ENCODE data around the gene SETD5. TPM values are rescaled to one million over a fixed set of nuclear protein-coding genes. Genes with fewer than 3 reads are reported as not detected.

Gene SETD5
- total and polyA plus RNA-seq, 2 donors (not counting 1 experiment from before 2014, with no cell fraction given): 64.2 to 201 TPM

GRCh38 chr3:9501226-9501625 lies 103.8 kb downstream of the SETD5 start:
- H3K27me3 Mint-ChIP-seq: peaks cover 34% of the 10 kb centered on the region
- ChIA-PET POLR2A (no interaction called here), CTCF (interaction anchor here (0.6 to 1.1 kb wide), 5 partner anchors 9 to 270 kb away, joined by 3 to 6 read pairs (median 4); no protein-coding TSS in a partner anchor)
- Histone ChIP-seq H3K4me2 (replicated peaks; ENCODE audit: low read depth, low read length, poor library complexity, severe bottlenecking) (no peak overlapping the region), H3K27ac (ENCODE audit: low read length in 2 of 2) (no peak overlapping the region), H2AFZ (ENCODE audit: insufficient read depth, low read depth, low read length, poor library complexity, severe bottlenecking) (no peak overlapping the region), H3K4me3 (ENCODE audit: control extremely low read depth in 1 of 5, extremely low read depth in 1 of 5, insufficient read depth in 1 of 5, low read depth in 2 of 5, low read length in 4 of 5) (no peak overlapping the region), H3K9ac (ENCODE audit: low read length) (no peak overlapping the region), H3K79me2 (ENCODE audit: control insufficient read depth, insufficient read depth, low read length) (no peaks in the 10 kb centered on the region), H3K36me3 (replicated peaks in 1 of 2; ENCODE audit: control extremely low read depth in 1 of 2, control insufficient read depth in 1 of 2, extremely low read depth in 1 of 2, insufficient read depth in 2 of 2, low read length in 1 of 2) (no peaks in the 10 kb centered on the region), H3K9me3 (ENCODE audit: control extremely low read depth in 1 of 3, control insufficient read depth in 2 of 3, insufficient read depth in 1 of 3, low read length in 2 of 3) (peaks cover 0 to 13% (median 0%) of the 10 kb centered on the region in 3 donors), H3K27me3 (replicated peaks in 1 of 4; ENCODE audit: control extremely low read depth in 1 of 4, control insufficient read depth in 3 of 4, insufficient read depth in 4 of 4, low read length in 3 of 4) (peaks cover 0 to 38% (median 24%) of the 10 kb centered on the region in 4 experiments), H4K20me1 (ENCODE audit: control insufficient read depth, insufficient read depth, low read length, poor library complexity, severe bottlenecking) (no peaks in the 10 kb centered on the region), H3K4me1 (ENCODE audit: control insufficient read depth in 2 of 2, insufficient read depth in 2 of 2, low read length in 2 of 2) (peaks cover 23 to 27% of the 10 kb centered on the region in 2 donors)
- TF ChIP-seq EZH2 (IDR thresholded peaks at IDR 0.05; ENCODE audit: borderline replicate concordance, insufficient read depth, low read depth, low read length, poor library complexity, severe bottlenecking): no peak
- no peak for TF ChIP-seq CTCF (IDR thresholded peaks at IDR 0.05)
- 80% methylated on average over 6 of the region's 6 CpGs for WGBS (ENCODE audit: insufficient coverage)
- no peak overlapping the region for H3K27ac Mint-ChIP-seq
- H3K9me3 Mint-ChIP-seq (ENCODE audit: insufficient read depth): no peaks in the 10 kb centered on the region
- peaks cover 24% of the 10 kb centered on the region for H3K4me1 Mint-ChIP-seq
- ATAC-seq (ENCODE audit: low read depth) (no peak), DNase-seq (no peak)
- no peak overlapping the region for H3K4me3 Mint-ChIP-seq
- intact Hi-C loops (cut with micrococcal nuclease): loop anchor here (5.0 kb wide), 1 partner anchor 431 kb away; the partner anchor contains the start of gene CRELD1

GRCh38 chr3:9503283-9503682 lies 105.9 kb downstream of the SETD5 start:
- Histone ChIP-seq H3K27ac (ENCODE audit: low read length in 2 of 2) (no peak overlapping the region), H3K36me3 (replicated peaks in 1 of 2; ENCODE audit: control extremely low read depth in 1 of 2, control insufficient read depth in 1 of 2, extremely low read depth in 1 of 2, insufficient read depth in 2 of 2, low read length in 1 of 2) (no peaks in the 10 kb centered on the region), H2AFZ (ENCODE audit: insufficient read depth, low read depth, low read length, poor library complexity, severe bottlenecking) (no peak overlapping the region), H3K9ac (ENCODE audit: low read length) (no peak overlapping the region), H3K4me3 (ENCODE audit: control extremely low read depth in 1 of 5, extremely low read depth in 1 of 5, insufficient read depth in 1 of 5, low read depth in 2 of 5, low read length in 4 of 5) (no peak overlapping the region), H3K9me3 (ENCODE audit: control extremely low read depth in 1 of 3, control insufficient read depth in 2 of 3, insufficient read depth in 1 of 3, low read length in 2 of 3) (peaks cover 0 to 19% (median 0%) of the 10 kb centered on the region in 3 donors), H3K4me2 (replicated peaks; ENCODE audit: low read depth, low read length, poor library complexity, severe bottlenecking) (no peak overlapping the region), H3K4me1 (ENCODE audit: control insufficient read depth in 2 of 2, insufficient read depth in 2 of 2, low read length in 2 of 2) (peaks cover 23 to 27% of the 10 kb centered on the region in 2 donors), H3K27me3 (replicated peaks in 1 of 4; ENCODE audit: control extremely low read depth in 1 of 4, control insufficient read depth in 3 of 4, insufficient read depth in 4 of 4, low read length in 3 of 4) (peaks cover 0 to 47% (median 26%) of the 10 kb centered on the region in 4 experiments), H3K79me2 (ENCODE audit: control insufficient read depth, insufficient read depth, low read length) (no peaks in the 10 kb centered on the region), H4K20me1 (ENCODE audit: control insufficient read depth, insufficient read depth, low read length, poor library complexity, severe bottlenecking) (no peaks in the 10 kb centered on the region)
- CTCF ChIA-PET: interaction anchor here (0.6 to 3.1 kb wide), 15 partner anchors 10 to 1236 kb away, joined by 3 to 28 read pairs (median 4); partner anchors contain the start of genes ARPC4, CRELD1 and TADA3
- WGBS (ENCODE audit: insufficient coverage): 11% methylated on average over 3 of the region's 4 CpGs
- Mint-ChIP-seq H3K4me1 (peaks cover 24% of the 10 kb centered on the region), H3K27me3 (peaks cover 41% of the 10 kb centered on the region), H3K9me3 (ENCODE audit: insufficient read depth) (no peaks in the 10 kb centered on the region), H3K27ac (no peak overlapping the region), H3K4me3 (no peak overlapping the region)
- intact Hi-C loops (cut with micrococcal nuclease): loop anchor here (1.0 to 5.0 kb wide), 3 partner anchors 150 to 1236 kb away; partner anchors contain the start of gene CRELD1
- POLR2A ChIA-PET: interaction anchor here (0.9 kb wide), 1 partner anchor 106 kb away, joined by 3 read pairs; no protein-coding TSS in a partner anchor
- peak; percentile 71 for ATAC-seq (ENCODE audit: low read depth)
- peak; percentile 80 for DNase-seq
- peak; percentile 85 for TF ChIP-seq CTCF (IDR thresholded peaks at IDR 0.05)
- TF ChIP-seq EZH2 (IDR thresholded peaks at IDR 0.05; ENCODE audit: borderline replicate concordance, insufficient read depth, low read depth, low read length, poor library complexity, severe bottlenecking): no peak

Data from B cell (primary cell).